ENCODE results near the gene NELL1. TPM values are rescaled to one million over a fixed set of nuclear protein-coding genes. Genes with fewer than 3 reads are reported as not detected.

Gene NELL1
- total RNA-seq, 3 donors from 2014 or later (not counting 1 experiment from before 2014, with no cell fraction given) = not detected

- no peaks in the 10 kb centered on the region for H3K36me3 Mint-ChIP-seq
- DNase-seq (no peak), ATAC-seq (no peak)
- intact Hi-C loops (cut with micrococcal nuclease) = no loop called here
- Histone ChIP-seq H3K4me1 (ENCODE audit: control insufficient read depth, insufficient read depth, low read length) (no peaks in the 10 kb centered on the region), H3K9me3 (ENCODE audit: control insufficient read depth, insufficient read depth, low read length) (no peaks in the 10 kb centered on the region), H3K36me3 (ENCODE audit: control insufficient read depth, insufficient read depth, low read length) (no peaks in the 10 kb centered on the region), H3K27ac (ENCODE audit: low read length) (no peak overlapping the region), H3K27me3 (ENCODE audit: control insufficient read depth, insufficient read depth, low read length) (no peaks in the 10 kb centered on the region), H3K4me3 (ENCODE audit: low read length) (no peak overlapping the region)
- WGBS (ENCODE audit: insufficient coverage) = no CpG with 5 or more reads among the region's 1 CpG
- H3K4me3 Mint-ChIP-seq = no peak overlapping the region
- no peak overlapping the region for H3K27ac Mint-ChIP-seq
- no peak for TF ChIP-seq CTCF (IDR thresholded peaks at IDR 0.05)
- H3K9me3 Mint-ChIP-seq = peaks cover 5 to 33% of the 10 kb centered on the region in 2 donors
- no peaks in the 10 kb centered on the region for H3K27me3 Mint-ChIP-seq (ENCODE audit: low read depth in 2 of 2)
- H3K4me1 Mint-ChIP-seq = no peaks in the 10 kb centered on the region
These were observed 868.6 kb downstream of the NELL1 start for GRCh38 chr11:21537980-21538379.

- H3K27ac Mint-ChIP-seq = no peak overlapping the region
- no peaks in the 10 kb centered on the region for H3K4me1 Mint-ChIP-seq
- Histone ChIP-seq H3K9me3 (ENCODE audit: control insufficient read depth, insufficient read depth, low read length) (no peaks in the 10 kb centered on the region), H3K36me3 (ENCODE audit: control insufficient read depth, insufficient read depth, low read length) (no peaks in the 10 kb centered on the region), H3K4me1 (ENCODE audit: control insufficient read depth, insufficient read depth, low read length) (no peaks in the 10 kb centered on the region), H3K27me3 (ENCODE audit: control insufficient read depth, insufficient read depth, low read length) (no peaks in the 10 kb centered on the region), H3K4me3 (ENCODE audit: low read length) (no peak overlapping the region), H3K27ac (ENCODE audit: low read length) (no peak overlapping the region)
- no peak for TF ChIP-seq CTCF (IDR thresholded peaks at IDR 0.05)
- H3K36me3 Mint-ChIP-seq = no peaks in the 10 kb centered on the region
- no peak for DNase-seq
- no peak for ATAC-seq
- H3K9me3 Mint-ChIP-seq = peaks cover 5 to 31% of the 10 kb centered on the region in 2 donors
- intact Hi-C loops (cut with micrococcal nuclease) = no loop called here
- no peak overlapping the region for H3K4me3 Mint-ChIP-seq
- WGBS (ENCODE audit: insufficient coverage) = 90% methylated on average over 5 of the region's 5 CpGs
- H3K27me3 Mint-ChIP-seq (ENCODE audit: low read depth in 2 of 2) = no peaks in the 10 kb centered on the region
These were observed 871.9 kb downstream of the NELL1 start for GRCh38 chr11:21541187-21541751.

GRCh38 chr11:21543901-21544300, 874.5 kb downstream of the NELL1 start:
- Mint-ChIP-seq H3K36me3 (no peaks in the 10 kb centered on the region), H3K4me3 (no peak overlapping the region), H3K27me3 (ENCODE audit: low read depth in 2 of 2) (no peaks in the 10 kb centered on the region), H3K4me1 (no peaks in the 10 kb centered on the region), H3K9me3 (peaks cover 7 to 30% of the 10 kb centered on the region in 2 donors), H3K27ac (no peak overlapping the region)
- H3K27ac ChIP-seq (ENCODE audit: low read length) = no peak overlapping the region
- H3K27me3 ChIP-seq (ENCODE audit: control insufficient read depth, insufficient read depth, low read length) = no peaks in the 10 kb centered on the region
- no peak for ATAC-seq
- DNase-seq = no peak
- H3K36me3 ChIP-seq (ENCODE audit: control insufficient read depth, insufficient read depth, low read length) = no peaks in the 10 kb centered on the region
- no peak overlapping the region for H3K4me3 ChIP-seq (ENCODE audit: low read length)
- H3K4me1 ChIP-seq (ENCODE audit: control insufficient read depth, insufficient read depth, low read length) = no peaks in the 10 kb centered on the region
- TF ChIP-seq CTCF (IDR thresholded peaks at IDR 0.05) = no peak
- H3K9me3 ChIP-seq (ENCODE audit: control insufficient read depth, insufficient read depth, low read length) = no peaks in the 10 kb centered on the region
- intact Hi-C loops (cut with micrococcal nuclease) = no loop called here

GRCh38 chr11:21545699-21546098, 876.3 kb downstream of the NELL1 start:
- H3K27me3 ChIP-seq (ENCODE audit: control insufficient read depth, insufficient read depth, low read length) = no peaks in the 10 kb centered on the region
- Mint-ChIP-seq H3K4me3 (no peak overlapping the region), H3K9me3 (peaks cover 3 to 24% of the 10 kb centered on the region in 2 donors), H3K36me3 (no peaks in the 10 kb centered on the region), H3K4me1 (no peaks in the 10 kb centered on the region), H3K27ac (no peak overlapping the region), H3K27me3 (ENCODE audit: low read depth in 2 of 2) (no peaks in the 10 kb centered on the region)
- no peak for TF ChIP-seq CTCF (IDR thresholded peaks at IDR 0.05)
- H3K9me3 ChIP-seq (ENCODE audit: control insufficient read depth, insufficient read depth, low read length) = no peaks in the 10 kb centered on the region
- DNase-seq = no peak
- no peaks in the 10 kb centered on the region for H3K36me3 ChIP-seq (ENCODE audit: control insufficient read depth, insufficient read depth, low read length)
- WGBS (ENCODE audit: insufficient coverage) = 44% methylated on average over 1 of the region's 1 CpG
- no peaks in the 10 kb centered on the region for H3K4me1 ChIP-seq (ENCODE audit: control insufficient read depth, insufficient read depth, low read length)
- H3K4me3 ChIP-seq (ENCODE audit: low read length) = no peak overlapping the region
- H3K27ac ChIP-seq (ENCODE audit: low read length) = no peak overlapping the region
- ATAC-seq = no peak
- intact Hi-C loops (cut with micrococcal nuclease) = no loop called here

All from natural killer cell (primary cell).